ENCODE data around the gene HDGFL2.

The HDGFL2 gene

DNA sequence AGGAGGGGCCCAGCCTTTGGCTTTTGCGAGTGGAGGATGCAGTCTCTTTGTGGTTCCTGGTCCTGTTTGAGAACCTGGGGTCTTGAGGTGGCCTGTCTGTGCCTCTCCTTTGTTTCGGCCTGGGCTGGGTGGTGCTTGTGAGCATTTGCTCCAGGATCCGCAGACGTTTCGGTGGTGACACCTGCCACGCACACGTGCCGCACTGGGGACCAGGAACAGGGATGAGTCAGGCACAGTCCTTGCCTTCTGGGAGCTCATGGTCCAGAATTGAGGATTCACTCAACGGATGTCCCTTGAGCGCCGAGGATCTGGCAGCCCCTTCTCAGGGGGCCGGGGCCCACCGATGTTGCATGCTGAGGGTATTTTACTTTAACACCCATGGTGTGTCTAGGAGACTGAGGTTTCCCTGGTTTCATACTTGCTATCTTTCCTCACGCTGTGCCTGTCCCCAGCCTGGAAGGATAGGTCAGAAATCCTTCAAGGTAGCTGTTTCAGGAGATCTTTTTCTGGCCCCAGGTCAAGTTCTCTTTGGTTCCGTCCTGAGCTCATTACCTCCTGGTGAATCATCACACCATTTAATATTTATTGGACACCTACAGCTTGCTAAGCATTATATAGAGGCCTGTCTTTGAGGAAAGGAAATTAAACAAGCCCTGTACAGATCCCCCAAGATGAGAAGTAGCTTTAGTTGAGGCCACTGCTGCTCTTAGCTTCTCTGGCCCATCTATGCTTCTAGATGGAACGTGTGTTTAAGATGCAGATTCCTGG is 5.1 kb downstream of the HDGFL2 start:
- H3K4me1 ChIP-seq, result peaks cover 0 to 27% (median 25%) of the 10 kb centered on the region in 4 donors
- H3K4me3 ChIP-seq, result no peak overlapping the region
- H3K27me3 ChIP-seq, result no peaks in the 10 kb centered on the region
- no peak overlapping the region for H3K27ac ChIP-seq
- DNase-seq, result no peak
- no peaks in the 10 kb centered on the region for H3K9me3 ChIP-seq
- peaks cover 15 to 70% (median 37%) of the 10 kb centered on the region in 3 donors for H3K36me3 ChIP-seq
- intact Hi-C loops (cut with DNase I; ENCODE audit: low total_unique reads), result no loop called here
- TF ChIP-seq, protein P1, sequence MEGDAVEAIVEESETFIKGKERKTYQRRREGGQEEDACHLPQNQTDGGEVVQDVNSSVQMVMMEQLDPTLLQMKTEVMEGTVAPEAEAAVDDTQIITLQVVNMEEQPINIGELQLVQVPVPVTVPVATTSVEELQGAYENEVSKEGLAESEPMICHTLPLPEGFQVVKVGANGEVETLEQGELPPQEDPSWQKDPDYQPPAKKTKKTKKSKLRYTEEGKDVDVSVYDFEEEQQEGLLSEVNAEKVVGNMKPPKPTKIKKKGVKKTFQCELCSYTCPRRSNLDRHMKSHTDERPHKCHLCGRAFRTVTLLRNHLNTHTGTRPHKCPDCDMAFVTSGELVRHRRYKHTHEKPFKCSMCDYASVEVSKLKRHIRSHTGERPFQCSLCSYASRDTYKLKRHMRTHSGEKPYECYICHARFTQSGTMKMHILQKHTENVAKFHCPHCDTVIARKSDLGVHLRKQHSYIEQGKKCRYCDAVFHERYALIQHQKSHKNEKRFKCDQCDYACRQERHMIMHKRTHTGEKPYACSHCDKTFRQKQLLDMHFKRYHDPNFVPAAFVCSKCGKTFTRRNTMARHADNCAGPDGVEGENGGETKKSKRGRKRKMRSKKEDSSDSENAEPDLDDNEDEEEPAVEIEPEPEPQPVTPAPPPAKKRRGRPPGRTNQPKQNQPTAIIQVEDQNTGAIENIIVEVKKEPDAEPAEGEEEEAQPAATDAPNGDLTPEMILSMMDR (IDR thresholded peaks at IDR 0.05), result no peak

DNA sequence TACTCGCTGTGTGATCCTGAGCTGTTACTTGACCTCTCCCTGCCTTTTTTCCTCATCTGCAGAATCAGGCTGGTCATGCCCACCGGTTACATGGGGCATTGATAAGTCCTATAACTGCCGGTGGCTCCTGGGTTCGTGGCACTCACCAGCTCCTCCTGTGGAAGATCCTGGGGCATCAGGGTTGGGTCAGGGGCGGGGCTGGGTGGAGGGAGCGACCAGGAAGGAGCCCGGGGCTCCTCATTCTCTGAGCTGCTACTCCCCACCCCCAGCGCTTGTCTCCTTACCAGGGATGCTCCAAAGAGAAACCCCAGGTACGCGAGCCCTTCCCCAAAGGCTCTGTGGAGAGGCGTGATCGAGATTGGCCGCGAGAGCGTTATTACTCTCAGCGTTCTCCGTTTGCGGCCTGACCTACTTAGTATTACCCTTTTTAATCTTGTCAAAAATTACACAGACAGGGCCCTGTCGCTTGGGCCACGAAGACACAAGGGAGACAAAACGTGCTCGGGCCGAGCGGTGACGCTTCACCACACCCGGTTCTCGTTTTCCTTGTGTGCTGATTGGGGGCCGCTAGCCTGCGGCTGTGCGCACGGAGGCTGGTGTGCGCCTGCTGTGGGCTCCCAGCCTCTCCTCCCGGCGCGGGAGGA is 10.7 kb downstream of the HDGFL2 start:
- TF ChIP-seq, protein P1 (IDR thresholded peaks at IDR 0.05), result no peak
- Histone ChIP-seq H3K9me3 (no peaks in the 10 kb centered on the region), H3K4me1 (no peaks in the 10 kb centered on the region), H3K36me3 (peaks cover 0 to 90% (median 32%) of the 10 kb centered on the region in 3 donors), H3K27ac (no peak overlapping the region), H3K4me3 (no peak overlapping the region), H3K27me3 (no peaks in the 10 kb centered on the region)
- no peak for DNase-seq
- intact Hi-C loops (cut with DNase I; ENCODE audit: low total_unique reads), result no loop called here

DNA sequence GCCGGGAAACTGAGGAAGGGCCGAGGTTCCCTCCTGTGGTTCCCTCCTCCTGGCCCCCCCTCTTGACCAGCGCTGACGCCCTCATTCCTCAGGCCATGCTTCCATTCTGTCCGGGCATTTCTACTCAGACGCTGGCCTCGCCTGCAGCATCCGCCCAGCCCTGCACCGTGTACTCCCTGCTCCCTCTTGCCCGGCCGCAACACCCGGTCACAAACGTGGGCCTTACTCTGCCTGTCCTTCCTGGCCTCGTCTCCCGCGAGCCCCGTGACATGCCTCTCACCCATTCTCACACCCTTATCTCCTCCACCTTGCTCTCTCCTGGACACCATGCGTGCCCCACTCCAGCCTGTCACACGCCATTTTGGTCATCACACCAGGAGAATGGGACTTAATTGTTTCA is 11.3 kb downstream of the HDGFL2 start:
- no peak for DNase-seq
- H3K36me3 ChIP-seq, result peaks cover under 1 to 91% (median 30%) of the 10 kb centered on the region in 3 donors
- TF ChIP-seq, protein P1 (IDR thresholded peaks at IDR 0.05), result no peak
- H3K9me3 ChIP-seq, result no peaks in the 10 kb centered on the region
- H3K27me3 ChIP-seq, result no peaks in the 10 kb centered on the region
- H3K27ac ChIP-seq, result no peak overlapping the region
- H3K4me3 ChIP-seq, result no peak overlapping the region
- intact Hi-C loops (cut with DNase I; ENCODE audit: low total_unique reads), result no loop called here
- H3K4me1 ChIP-seq, result no peaks in the 10 kb centered on the region

DNA sequence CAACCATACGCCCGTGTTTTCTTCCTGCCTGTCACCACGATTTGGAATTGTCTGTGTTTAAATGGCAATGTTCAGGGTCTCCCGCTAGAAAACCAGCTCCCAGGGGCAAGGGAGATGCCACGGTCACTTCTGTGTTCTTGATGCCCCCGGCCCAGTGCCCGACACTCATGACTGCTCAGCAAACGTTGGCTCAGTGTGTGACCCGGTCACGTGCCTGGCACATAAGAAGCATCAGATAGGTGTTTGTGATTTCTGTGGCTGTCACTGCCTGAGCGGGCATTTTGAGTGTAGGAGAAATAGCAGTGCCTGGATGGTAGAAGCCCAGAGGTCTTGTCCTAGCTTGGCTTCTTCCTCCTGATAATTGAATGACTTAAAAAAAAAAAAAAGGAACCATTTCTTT is 15.5 kb downstream of the HDGFL2 start:
- Histone ChIP-seq H3K9me3 (no peaks in the 10 kb centered on the region), H3K27ac (no peak overlapping the region), H3K36me3 (peaks cover 29 to 89% (median 42%) of the 10 kb centered on the region in 3 donors), H3K4me1 (no peaks in the 10 kb centered on the region), H3K27me3 (no peaks in the 10 kb centered on the region), H3K4me3 (no peak overlapping the region)
- intact Hi-C loops (cut with DNase I; ENCODE audit: low total_unique reads), result no loop called here
- TF ChIP-seq, protein P1 (IDR thresholded peaks at IDR 0.05), result no peak
- no peak for DNase-seq

DNA sequence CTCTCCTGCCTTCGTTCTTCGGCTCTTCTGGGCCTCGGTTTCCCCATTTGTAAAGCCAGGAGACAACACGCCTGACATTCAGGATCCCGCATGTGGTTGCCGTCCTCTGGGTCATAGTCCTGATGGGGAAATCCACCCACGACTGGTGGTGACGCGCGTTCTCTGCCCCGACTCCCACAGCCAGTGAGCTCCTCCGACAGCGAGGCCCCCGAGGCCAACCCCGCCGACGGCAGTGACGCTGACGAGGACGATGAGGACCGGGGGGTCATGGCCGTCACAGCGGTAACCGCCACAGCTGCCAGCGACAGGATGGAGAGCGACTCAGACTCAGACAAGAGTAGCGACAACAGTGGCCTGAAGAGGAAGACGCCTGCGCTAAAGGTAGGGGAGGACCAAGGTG is 16.4 kb downstream of the HDGFL2 start:
- TF ChIP-seq, protein P1 (IDR thresholded peaks at IDR 0.05), result no peak
- DNase-seq, result no peak
- Histone ChIP-seq H3K4me3 (no peak overlapping the region), H3K27me3 (no peaks in the 10 kb centered on the region), H3K4me1 (no peaks in the 10 kb centered on the region), H3K9me3 (no peaks in the 10 kb centered on the region), H3K27ac (no peak overlapping the region), H3K36me3 (peaks cover 33 to 85% (median 38%) of the 10 kb centered on the region in 3 donors)
- intact Hi-C loops (cut with DNase I; ENCODE audit: low total_unique reads), result no loop called here

Data from tibial artery (tissue), 4 donors.